GM12878 (cell line): ENCODE measurements around the gene ARHGAP27. TPM values are rescaled to one million over a fixed set of nuclear protein-coding genes. Genes with fewer than 3 reads are reported as not detected.

ENCODE experiments used
- ATAC-seq: fragments of 200-7000 bp; cut with Tn5 transposase; 3 replicates; pipeline ENCODE4 v1.9.1; 2020; ENCODE audit warnings: mild to moderate bottlenecking, moderate library complexity
- BruUV-seq: library from RNA; stranded (reverse); fragments of 400-500 nt; replicated peaks from 2 replicates; lab custom pipeline; 2021; lab: Mats Ljungman, UMichigan
- CTCF ChIA-PET: fragments of 300-600 bp; sonication (Branson Sonifier 250); formaldehyde crosslinking; extraction: SDS; loops from one replicate; lab custom pipeline; 2021; ENCODE audit warnings: inconsistent platforms; lab: Yijun Ruan, JAX
- POLR2A ChIA-PET: fragments of 350-600 bp; formaldehyde crosslinking; extraction: SDS; loops from one replicate; lab custom pipeline; 2021; ENCODE audit warnings: inconsistent platforms; lab: Charles Lee
- RAD21 ChIA-PET: fragments of 300-600 bp; sonication (Branson Sonifier 250); formaldehyde crosslinking; loops from one replicate; lab custom pipeline; 2023; ENCODE audit warnings: antibody characterized with exemption; ENCODE audit not compliant: unreplicated experiment; lab: Charles Lee
- SMC1A ChIA-PET: fragments of 300-600 bp; sonication (Branson Sonifier 250); formaldehyde crosslinking; loops from one replicate; lab custom pipeline; 2023; ENCODE audit not compliant: unreplicated experiment, uncharacterized antibody; lab: Charles Lee
- DNase-seq: peaks from one replicate; pipeline ENCODE4 v3.0.0-alpha.2; 2011; ENCODE audit warnings: low read depth, low spot score
- FAIRE-seq: peaks from 3 replicates; lab custom pipeline; 2011; peaks lifted over from hg19 to GRCh38; lab: Jason Lieb, UNC
- H2AFZ ChIP-seq: 2 replicates; pipeline ENCODE4 v1.6.0; 2011; ENCODE audit warnings: low read depth, low read length, control low read depth; ENCODE audit not compliant: control insufficient read depth
- H3K27ac ChIP-seq: 2 replicates; pipeline ENCODE4 v1.5.1; 2011; ENCODE audit warnings: control low read depth; ENCODE audit not compliant: control insufficient read depth, insufficient read depth
- H3K27me3 ChIP-seq, 2 experiments: replicated peaks in 1 of 2; 2 replicates each; pipeline versions ENCODE4 v1.6.0 to v1.6.1; 2011; ENCODE audit warnings: low read length in 1 of 2; ENCODE audit not compliant: control insufficient read depth in 2 of 2, insufficient read depth in 2 of 2
- H3K36me3 ChIP-seq, 2 experiments: 2 replicates each; pipeline ENCODE4 v1.5.1; 2011; ENCODE audit warnings: low read length in 1 of 2; ENCODE audit not compliant: control insufficient read depth in 2 of 2, insufficient read depth in 2 of 2
- H3K4me1 ChIP-seq: 2 replicates; pipeline ENCODE4 v1.6.1; 2011; ENCODE audit warnings: mild to moderate bottlenecking, low read length, moderate library complexity, mixed read lengths; ENCODE audit not compliant: control insufficient read depth, insufficient read depth
- H3K4me2 ChIP-seq: 2 replicates; pipeline ENCODE4 v1.6.0; 2011; ENCODE audit warnings: control low read depth; ENCODE audit not compliant: control insufficient read depth, insufficient read depth
- H3K4me3 ChIP-seq: fragments of 200-600 bp; sonication (generic); 2 replicates; pipeline ENCODE4 v1.5.1; 2016
- H3K79me2 ChIP-seq: 2 replicates; pipeline ENCODE4 v1.6.0; 2011; ENCODE audit warnings: low read length; ENCODE audit not compliant: control insufficient read depth, insufficient read depth
- H3K9ac ChIP-seq: 2 replicates; pipeline ENCODE4 v1.8.0; 2011; ENCODE audit warnings: low read length, control low read depth, mixed read lengths; ENCODE audit not compliant: control insufficient read depth, insufficient read depth
- H3K9me3 ChIP-seq: replicated peaks from 3 replicates; pipeline ENCODE4 v1.5.1; 2011; ENCODE audit warnings: mild to moderate bottlenecking, low read length; ENCODE audit not compliant: control insufficient read depth, insufficient read depth
- H4K20me1 ChIP-seq: 2 replicates; pipeline ENCODE4 v1.6.0; 2011; ENCODE audit not compliant: control insufficient read depth, insufficient read depth
- CHD2 ChIP-seq: IDR thresholded peaks from 2 replicates; pipeline ENCODE4 v1.6.1; 2011; ENCODE audit warnings: low read depth, low read length, improper control_type of control experiment, borderline replicate concordance
- CTCF ChIP-seq, 3 experiments: IDR thresholded peaks in 2 of 3; conservative IDR thresholded peaks in 1 of 3; 2 replicates each; pipeline ENCODE4 v1.5.1; 2011; ENCODE audit warnings: low read depth in 3 of 3, low read length in 3 of 3, mild to moderate bottlenecking in 3 of 3, control low read depth in 2 of 3, moderate library complexity in 2 of 3, inconsistent platforms in 1 of 3, mixed read lengths in 1 of 3; ENCODE audit not compliant: control insufficient read depth in 2 of 3, insufficient read depth in 1 of 3; ENCODE audit errors: extremely low read depth in 1 of 3
- EGR1 ChIP-seq, 2 experiments: IDR thresholded peaks; 1 replicate in 1 of 2; 2 replicates in 1 of 2; pipeline ENCODE4 v1.6.1; 2011 to 2012; ENCODE audit warnings: low read depth in 2 of 2, low read length in 2 of 2, borderline replicate concordance in 1 of 2, mild to moderate bottlenecking in 1 of 2, moderate library complexity in 1 of 2
- ELK1 ChIP-seq: IDR thresholded peaks from 2 replicates; pipeline ENCODE4 v1.6.1; 2012; ENCODE audit warnings: low read depth, low read length, improper control_type of control experiment
- FOS ChIP-seq: IDR thresholded peaks from 3 replicates; pipeline ENCODE4 v1.6.1; 2011; ENCODE audit warnings: borderline replicate concordance; ENCODE audit not compliant: insufficient read length; ENCODE audit errors: extremely low read depth
- GABPA ChIP-seq: IDR thresholded peaks from 2 replicates; pipeline ENCODE4 v1.6.1; 2014; ENCODE audit warnings: antibody characterized with exemption, low read depth, mild to moderate bottlenecking, inconsistent platforms
- HDAC6 ChIP-seq: fragments of 200-600 bp; sonication (generic); IDR thresholded peaks from one replicate; pipeline ENCODE4 v1.8.0; 2017; ENCODE audit warnings: antibody characterized with exemption; ENCODE audit not compliant: unreplicated experiment
- HDGF ChIP-seq: fragments of 450-650 bp; IDR thresholded peaks from 2 replicates; pipeline ENCODE4 v1.6.1; 2016; ENCODE audit warnings: antibody characterized with exemption
- IRF3 ChIP-seq: fragments of 450-650 bp; IDR thresholded peaks from 2 replicates; pipeline ENCODE4 v1.6.1; 2014; ENCODE audit warnings: mild to moderate bottlenecking
- NRF1 ChIP-seq: conservative IDR thresholded peaks from 2 replicates; pipeline ENCODE4 v1.6.1; 2011; ENCODE audit warnings: mild to moderate bottlenecking, low read depth, low read length, improper control_type of control experiment
- RAD21 ChIP-seq: IDR thresholded peaks from 2 replicates; pipeline ENCODE4 v1.6.1; 2011; ENCODE audit warnings: mild to moderate bottlenecking, low read depth, low read length, moderate library complexity; ENCODE audit not compliant: insufficient read depth
- SMAD5 ChIP-seq: IDR thresholded peaks from 2 replicates; pipeline ENCODE4 v1.6.1; 2016; ENCODE audit warnings: antibody characterized with exemption, low read depth
- SREBF2 ChIP-seq: IDR thresholded peaks from 2 replicates; pipeline ENCODE4 v1.6.1; 2012; ENCODE audit warnings: mild to moderate bottlenecking, low read length
- STAT3 ChIP-seq: IDR thresholded peaks from 2 replicates; pipeline ENCODE4 v1.6.1; 2011; ENCODE audit warnings: low read depth, low read length, improper control_type of control experiment
- ZNF24 ChIP-seq: fragments of 450-650 bp; IDR thresholded peaks from 2 replicates; pipeline ENCODE4 v1.6.1; 2017; ENCODE audit warnings: antibody characterized with exemption, mild to moderate bottlenecking
- WGBS: methylation state at CpG from one replicate; pipeline ENCODE4 v1.1.6; 2016; ENCODE audit warnings: low lambda C conversion rate; ENCODE audit not compliant: insufficient replicate concordance, insufficient coverage; ENCODE audit errors: missing lambda C conversion rate; 5-methylcytosine and 5-hydroxymethylcytosine counted together
- in situ Hi-C: fragments of 300-500 bp; cut with MboI; formaldehyde crosslinking; loops from 9 replicates; pipeline ENCODE4 v1.14.3; 2018; ENCODE audit warnings: mixed read lengths
- intact Hi-C: fragments of 100-400 bp; cut with micrococcal nuclease; formaldehyde crosslinking; loops from one replicate; pipeline ENCODE4 v1.14.2; 2022; ENCODE audit not compliant: unreplicated experiment
- polyA plus RNA-seq, 11 experiments: library from polyadenylated mRNA; depleted of rRNA in 4 of 11; unstranded in 6 of 11; stranded (reverse) in 5 of 11; fragments of >200 nt; fragmentation: Nextera tagmentation in 4 of 11; fragmentation: Illumina TruSeq in 1 of 11; extraction: Ambion mirVana in 4 of 11; extraction: Trizol in 1 of 11; gene quantifications; 1 replicate in 1 of 11; 2 replicates in 10 of 11; pipeline versions ENCODE4 v1.2.1 to v1.2.3, GENCODE V29; 2011 to 2016; ENCODE audit warnings: inconsistent platforms in 2 of 11, missing spikeins in 2 of 11, low read depth in 1 of 11
- total RNA-seq, 4 experiments: library from RNA; depleted of rRNA in 3 of 4; stranded (reverse); fragments of >200 nt in 3 of 4; fragmentation: Illumina TruSeq in 1 of 4; extraction: Trizol in 1 of 4; gene quantifications; 2 replicates each; pipeline versions ENCODE4 v1.2.1 to v1.2.3, GENCODE V29; 2013 to 2021

ARHGAP27 gene
- total and polyA plus RNA-seq, 10 of the 15 experiments (the other 5 are each of a cell fraction or from before 2014, with no cell fraction given), result 0.64 to 45.7 (median 17.7) TPM

- no peak overlapping the region for H2AFZ ChIP-seq
- H3K27me3 ChIP-seq, result no peaks in the 10 kb centered on the region
- no TSS peak for BruUV-seq
- H3K4me2 ChIP-seq, result no peak overlapping the region
- FAIRE-seq, result no peak
- RAD21 ChIA-PET, result interaction anchor here (2.0 kb wide), 1 partner anchor 26 kb away, joined by 6 read pairs; no protein-coding TSS in a partner anchor
- H3K36me3 ChIP-seq, result peaks cover 16 to 18% of the 10 kb centered on the region in 2 experiments
- no peak for TF ChIP-seq ZNF24
- no peak for TF ChIP-seq GABPA
- TF ChIP-seq IRF3, result no peak
- TF ChIP-seq RAD21, result no peak
- no peak for TF ChIP-seq NRF1
- no peak for TF ChIP-seq STAT3
- TF ChIP-seq SREBF2, result no peak
- TF ChIP-seq HDGF, result no peak
- no peak for TF ChIP-seq EGR1 (IDR thresholded peaks at IDR 0.05; ENCODE audit: borderline replicate concordance in 1 of 2, low read depth in 2 of 2, low read length in 2 of 2)
- no peak for TF ChIP-seq HDAC6
- no peak for TF ChIP-seq FOS
- TF ChIP-seq ELK1, result no peak
- no peak for TF ChIP-seq SMAD5
- TF ChIP-seq CHD2, result no peak
- no peak for TF ChIP-seq CTCF (IDR thresholded peaks at IDR 0.05 in 2 of 3, conservative IDR thresholded peaks at IDR 0.05 in 1 of 3; ENCODE audit: control insufficient read depth in 2 of 3, extremely low read depth in 1 of 3, insufficient read depth in 1 of 3, low read depth in 3 of 3, low read length in 3 of 3)
- TF ChIP-seq, all 136 proteins: peak for 0
- WGBS, result 96% methylated on average over 39 of the region's 48 CpGs
- H3K27ac ChIP-seq, result no peak overlapping the region
- intact Hi-C loops, result no loop called here
- no peak overlapping the region for H3K4me3 ChIP-seq
- DNase-seq (no peak), ATAC-seq (no peak)
- H3K79me2 ChIP-seq, result peaks cover 29% of the 10 kb centered on the region
- SMC1A ChIA-PET, result interaction anchor here (1.3 to 1.7 kb wide), 2 partner anchors 20 to 95 kb away, joined by 3 read pairs; no protein-coding TSS in a partner anchor
- H3K9ac ChIP-seq, result no peak overlapping the region
- in situ Hi-C loops, result loop anchor here (25.0 kb wide), 1 partner anchor 432 kb away; the partner anchor contains the start of gene SPPL2C
- POLR2A ChIA-PET, result no interaction called here
- no peaks in the 10 kb centered on the region for H3K9me3 ChIP-seq
- H3K4me1 ChIP-seq, result peaks cover 18% of the 10 kb centered on the region
- CTCF ChIA-PET, result interaction anchor here (5.0 to 5.8 kb wide), 2 partner anchors 12 to 21 kb away, joined by 40 to 67 read pairs; no protein-coding TSS in a partner anchor
- no peaks in the 10 kb centered on the region for H4K20me1 ChIP-seq
Measured at GRCh38 chr17:45405250-45406086, 27.2 kb downstream of the ARHGAP27 start.
